ENCODE data around the gene COPRS.
"Not testable (repeated sequence)": the region's sequence is repeated elsewhere in the genome, so short reads cannot be mapped to it uniquely, and the experiment has no call there.

Gene COPRS

DNA sequence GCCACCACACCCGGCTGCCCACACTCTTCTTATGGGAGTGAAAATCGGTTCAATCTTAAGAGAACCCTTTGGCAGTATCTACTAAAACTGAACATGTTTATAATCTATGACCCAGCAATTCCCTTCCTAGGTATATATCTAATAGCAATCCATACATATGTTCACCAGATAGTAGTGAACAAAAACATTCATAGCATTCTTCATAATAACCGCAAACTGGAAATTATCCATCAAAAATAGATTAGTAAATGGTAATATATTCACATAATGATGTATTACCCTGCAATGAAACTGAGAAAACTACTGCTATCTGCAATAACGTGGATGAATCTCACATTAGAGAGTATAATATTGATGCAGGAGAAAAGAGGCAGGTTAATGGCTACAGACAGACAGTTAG lies 23.1 kb downstream of the COPRS start:
- no peak for TF ChIP-seq CTCF (IDR thresholded peaks at IDR 0.05; ENCODE audit: borderline replicate concordance, insufficient read depth, low read depth, low read length)
- no peak overlapping the region for H3K4me3 ChIP-seq (ENCODE audit: low read depth, low read length)

DNA sequence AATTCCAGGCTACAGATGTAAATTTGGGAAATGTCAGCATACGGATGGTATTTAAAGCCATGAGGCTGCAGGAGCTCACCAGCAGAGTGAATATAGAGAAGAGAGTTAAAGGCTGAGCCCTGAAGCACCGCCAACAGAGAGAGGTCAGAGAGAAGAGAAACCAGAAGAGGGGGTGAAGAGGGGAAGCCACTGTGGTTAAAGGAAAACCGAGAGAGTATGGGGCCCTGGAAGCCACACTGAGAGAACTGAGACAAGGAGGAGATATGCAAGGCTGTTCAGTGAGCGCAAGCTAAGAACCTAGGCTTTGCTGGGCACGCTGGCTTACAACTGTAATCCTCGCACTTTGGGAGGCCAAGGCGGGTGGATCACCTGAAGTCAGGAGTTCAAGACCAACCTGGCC lies 24.6 kb downstream of the COPRS start:
- no peak overlapping the region for H3K4me3 ChIP-seq (ENCODE audit: low read depth, low read length)
- no peak for TF ChIP-seq CTCF (IDR thresholded peaks at IDR 0.05; ENCODE audit: borderline replicate concordance, insufficient read depth, low read depth, low read length)

DNA sequence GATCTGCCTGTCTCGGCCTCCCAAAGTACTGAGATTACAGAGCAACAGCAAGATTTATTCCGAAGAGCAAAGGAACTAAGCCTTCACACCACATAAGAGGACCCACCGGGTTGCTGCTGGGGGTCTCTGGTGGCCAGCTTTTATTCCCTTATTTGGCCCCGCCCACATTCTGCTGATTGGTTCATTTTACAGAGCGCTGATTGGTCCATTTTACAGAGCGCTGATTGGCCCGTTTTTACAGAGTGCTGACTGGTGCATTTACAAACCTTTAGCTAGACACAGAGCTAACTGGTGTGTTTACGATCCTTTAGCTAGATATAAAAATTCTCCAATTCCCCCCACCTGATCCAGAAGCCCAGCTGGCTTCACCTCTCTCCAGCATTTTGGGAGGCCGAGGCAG lies 26.3 kb downstream of the COPRS start:
- no peak overlapping the region for H3K4me3 ChIP-seq (ENCODE audit: low read depth, low read length)
- TF ChIP-seq CTCF (IDR thresholded peaks at IDR 0.05; ENCODE audit: borderline replicate concordance, insufficient read depth, low read depth, low read length), result no peak

DNA sequence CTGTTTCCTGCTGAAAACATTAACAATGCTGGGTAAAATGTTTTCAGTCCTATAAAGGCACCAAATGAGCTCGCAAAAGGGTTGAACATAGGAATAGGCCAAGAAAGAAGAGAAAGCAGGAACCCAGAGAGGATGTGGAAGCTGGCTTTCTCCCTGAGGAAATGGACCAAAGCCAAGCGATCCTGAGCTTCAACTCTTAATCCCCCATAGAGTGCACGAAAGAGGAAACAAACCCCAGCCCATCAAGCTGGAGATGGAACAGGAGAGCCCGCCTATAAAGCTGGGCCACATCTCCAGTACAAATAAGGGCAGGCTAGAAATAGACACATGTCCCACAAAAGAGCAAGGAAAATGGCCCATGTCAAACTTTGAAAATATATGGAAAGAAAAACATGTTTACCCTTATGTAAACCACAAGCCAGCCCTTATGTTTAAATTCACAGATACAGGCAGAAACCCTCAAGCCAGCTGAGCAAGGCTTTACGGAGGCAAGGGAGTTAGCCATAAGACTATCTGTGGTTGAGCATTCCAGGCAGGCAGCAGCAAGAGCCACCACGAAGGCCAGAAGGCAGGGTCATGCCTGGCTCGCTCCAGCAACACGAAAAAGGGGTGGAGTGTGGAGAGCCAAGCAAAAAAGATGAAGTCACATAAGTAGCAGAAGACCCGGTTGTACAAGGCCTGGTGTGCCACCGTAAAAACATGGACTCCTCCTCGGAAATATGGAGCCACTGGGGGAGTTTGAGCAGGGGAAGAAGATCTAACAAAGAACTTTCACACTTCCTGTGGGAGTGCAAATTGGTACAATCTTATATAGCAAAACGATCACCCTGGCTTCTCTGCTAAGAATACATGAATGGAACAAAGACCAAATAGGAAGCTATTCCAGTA lies 27.8 kb downstream of the COPRS start:
- TF ChIP-seq CTCF (IDR thresholded peaks at IDR 0.05; ENCODE audit: borderline replicate concordance, insufficient read depth, low read depth, low read length), result no peak
- H3K4me3 ChIP-seq (ENCODE audit: low read depth, low read length), result no peak overlapping the region

DNA sequence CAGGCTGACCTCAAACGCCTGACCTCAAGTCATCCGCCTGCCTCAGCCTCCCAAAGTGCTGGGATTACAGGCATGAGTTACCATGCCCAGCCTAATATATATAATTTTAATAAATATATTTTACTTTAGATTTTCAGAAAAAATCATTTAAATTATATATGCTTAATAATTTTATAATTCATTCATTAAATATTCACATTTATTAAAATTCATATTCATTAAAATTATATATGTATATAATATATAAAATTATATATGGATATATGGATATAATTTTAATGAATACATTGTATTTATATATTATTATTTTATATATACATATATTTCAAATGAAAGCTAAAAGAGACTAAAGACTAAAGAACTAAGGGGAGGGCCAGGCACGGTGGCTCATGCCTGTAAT lies 29.4 kb downstream of the COPRS start:
- TF ChIP-seq CTCF (IDR thresholded peaks at IDR 0.05; ENCODE audit: borderline replicate concordance, insufficient read depth, low read depth, low read length), result no peak
- H3K4me3 ChIP-seq (ENCODE audit: low read depth, low read length), result no peak overlapping the region

DNA sequence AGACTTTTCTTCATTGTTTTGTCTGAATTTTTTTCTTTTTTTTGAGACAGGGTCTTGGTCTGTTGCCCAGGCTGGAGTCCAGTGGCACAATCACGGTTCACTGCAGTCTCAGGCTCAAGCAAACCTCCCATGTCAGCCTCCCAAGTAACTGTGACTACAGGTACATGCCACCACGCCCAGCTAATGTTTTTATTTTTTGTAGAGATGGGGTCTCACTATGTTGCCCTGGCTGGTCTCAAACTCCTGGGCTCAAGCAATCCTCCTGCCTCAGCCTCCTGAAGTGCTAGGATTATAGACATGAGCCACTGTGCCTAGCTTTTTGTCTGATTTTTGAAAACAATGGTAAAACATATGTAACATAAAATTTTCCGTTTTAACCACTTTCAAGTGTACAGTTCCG lies 30.1 kb downstream of the COPRS start:
- not testable (repeated sequence) for H3K4me3 ChIP-seq (ENCODE audit: low read depth, low read length)

DNA sequence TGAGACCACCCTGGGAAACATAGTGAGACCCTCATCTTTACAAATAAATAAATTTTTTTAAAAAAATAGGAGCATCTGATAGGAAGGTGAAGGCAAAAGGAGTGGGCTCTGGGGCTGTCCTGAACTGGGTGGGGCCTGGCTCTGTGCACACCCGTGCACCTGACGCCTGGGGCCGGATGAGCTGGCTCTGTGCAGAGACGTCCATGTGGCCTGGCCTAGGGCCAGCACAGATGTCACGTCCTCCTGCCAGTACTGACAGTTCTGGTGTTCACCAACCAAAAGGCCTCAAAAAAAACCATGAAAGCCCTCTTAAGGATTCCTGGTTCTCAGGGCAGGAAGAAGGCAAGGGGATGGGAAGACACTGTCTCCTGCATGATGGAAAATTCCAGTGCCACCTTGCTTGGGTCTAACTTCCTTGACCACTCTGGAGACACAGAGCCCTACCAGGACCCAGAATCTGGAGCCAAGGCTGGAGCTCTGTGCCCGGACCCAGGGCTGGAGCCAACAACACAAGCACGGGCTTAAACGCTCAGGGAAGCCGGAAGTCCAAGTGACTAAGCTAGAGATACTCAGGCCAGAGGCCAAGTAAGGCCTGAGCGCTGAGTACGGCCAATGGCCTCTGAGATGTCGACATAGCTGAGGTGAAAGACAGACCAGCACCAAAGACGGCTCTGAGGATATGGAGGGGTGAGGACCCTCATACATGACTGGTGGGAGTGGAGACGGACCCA lies 32.9 kb downstream of the COPRS start:
- no peak for TF ChIP-seq CTCF (IDR thresholded peaks at IDR 0.05; ENCODE audit: borderline replicate concordance, insufficient read depth, low read depth, low read length)
- H3K4me3 ChIP-seq (ENCODE audit: low read depth, low read length), result no peak overlapping the region
